ENCODE data around the gene GOLGA6L9.
"Not testable (repeated sequence)": the region's sequence is repeated elsewhere in the genome, so short reads cannot be mapped to it uniquely, and the experiment has no call there.

Gene GOLGA6L9, protein sequence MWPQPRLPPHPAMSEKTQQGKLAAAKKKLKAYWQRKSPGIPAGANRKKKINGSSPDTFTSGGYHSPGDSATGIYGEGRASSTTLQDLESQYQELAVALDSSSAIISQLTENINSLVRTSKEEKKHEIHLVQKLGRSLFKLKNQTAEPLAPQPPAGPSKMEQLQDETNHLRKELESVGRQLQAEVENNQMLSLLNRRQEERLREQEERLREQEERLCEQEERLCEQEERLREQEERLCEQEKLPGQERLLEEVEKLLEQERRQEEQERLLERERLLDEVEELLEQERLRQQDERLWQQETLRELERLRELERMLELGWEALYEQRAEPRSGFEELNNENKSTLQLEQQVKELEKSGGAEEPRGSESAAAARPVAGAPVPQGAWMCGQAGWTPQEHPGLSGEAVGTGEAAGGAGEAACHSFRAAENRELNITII

DNA sequence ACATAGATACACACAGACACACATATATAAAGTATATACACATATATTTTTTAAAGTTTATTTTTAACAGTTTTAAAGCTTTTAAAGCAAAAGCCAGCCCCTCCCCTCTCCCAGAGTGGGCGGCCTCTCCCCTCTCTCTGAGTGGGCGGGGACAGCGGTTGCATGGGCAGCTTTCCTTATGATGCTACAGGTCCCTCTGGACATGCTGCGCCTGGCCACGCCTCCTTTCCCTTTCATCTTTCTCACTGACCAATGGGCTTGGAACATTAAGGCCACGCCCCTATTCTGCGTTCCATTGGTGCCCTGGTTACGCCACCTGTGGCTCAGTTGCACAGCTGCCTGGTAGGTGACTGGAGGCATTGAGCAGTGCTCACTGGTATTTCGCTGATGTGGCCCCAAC is at the start of gene GOLGA6L9:
Gene GOLGA6L9, plus strand, starts transcription at position 124 of the 400 bp plus-strand sequence. Its CDS starts 264 bp downstream, at position 388.
- DNase-seq, result not testable (repeated sequence)

DNA sequence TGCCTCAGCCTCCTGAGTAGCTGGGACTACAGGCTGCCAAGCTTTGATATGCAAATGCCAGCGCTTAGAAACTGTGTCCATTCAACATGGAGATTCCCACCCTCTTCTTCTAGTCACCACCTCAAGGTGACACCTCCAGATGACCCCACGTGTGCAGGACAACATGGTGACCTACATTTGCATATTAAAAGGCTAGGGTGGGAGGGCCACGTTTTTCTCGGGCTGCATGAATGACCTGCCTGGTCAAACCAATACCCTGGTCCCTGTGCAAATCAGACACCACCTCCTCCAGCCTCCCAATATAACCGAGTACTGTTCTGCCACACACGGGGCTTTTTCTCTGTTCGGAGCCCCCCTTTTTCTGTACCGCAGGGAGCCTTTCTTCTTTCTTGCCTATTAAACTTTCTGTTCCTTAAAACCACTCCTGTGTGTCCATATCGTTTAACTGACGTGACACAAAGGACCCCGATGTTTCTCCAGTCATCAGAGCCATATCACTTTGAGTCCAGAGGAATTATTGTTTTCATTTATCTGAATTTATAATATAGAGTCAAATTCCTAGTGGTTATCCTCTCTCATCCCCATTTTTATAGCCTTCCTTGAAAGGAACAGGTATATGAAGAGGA is 48.2 kb upstream of the GOLGA6L9 start:
- not testable (repeated sequence) for DNase-seq

DNA sequence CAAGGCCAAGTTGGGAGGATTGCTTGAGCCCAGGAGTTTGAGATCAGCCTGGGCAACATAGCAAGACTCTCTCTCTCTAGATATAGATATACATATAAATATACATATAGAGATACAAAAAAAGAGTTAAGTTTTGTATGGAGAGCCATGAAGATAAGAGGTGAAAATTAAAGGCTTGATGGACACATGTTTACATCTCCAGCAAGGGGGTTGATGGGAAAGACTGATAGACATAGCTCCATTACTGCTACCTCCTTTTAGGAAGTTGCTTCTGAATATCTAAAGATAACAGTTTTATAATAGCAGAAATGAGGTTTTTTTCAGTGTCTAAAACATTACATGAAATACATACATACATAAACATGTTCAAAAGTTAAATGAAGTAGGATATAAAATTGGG is 42.4 kb upstream of the GOLGA6L9 start:
- DNase-seq, result not testable (repeated sequence)

DNA sequence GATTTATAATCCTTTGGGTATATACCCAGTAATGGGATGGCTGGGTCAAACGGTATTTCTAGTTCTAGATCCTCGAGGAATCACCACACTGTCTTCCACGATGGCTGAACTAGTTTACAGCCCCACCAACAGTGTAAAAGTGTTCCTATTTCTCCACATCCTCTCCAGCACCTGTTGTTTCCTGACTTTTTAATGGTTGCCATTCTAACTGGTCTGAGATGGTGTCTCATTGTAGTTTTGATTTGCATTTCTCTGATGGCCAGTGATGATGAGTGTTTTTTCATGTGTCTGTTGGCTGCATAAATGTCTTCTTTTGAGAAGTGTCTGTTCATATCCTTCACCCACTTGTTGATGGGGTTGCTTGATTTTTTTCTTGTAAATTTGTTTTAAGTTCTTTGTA is 39.5 kb upstream of the GOLGA6L9 start:
- DNase-seq, result not testable (repeated sequence)

DNA sequence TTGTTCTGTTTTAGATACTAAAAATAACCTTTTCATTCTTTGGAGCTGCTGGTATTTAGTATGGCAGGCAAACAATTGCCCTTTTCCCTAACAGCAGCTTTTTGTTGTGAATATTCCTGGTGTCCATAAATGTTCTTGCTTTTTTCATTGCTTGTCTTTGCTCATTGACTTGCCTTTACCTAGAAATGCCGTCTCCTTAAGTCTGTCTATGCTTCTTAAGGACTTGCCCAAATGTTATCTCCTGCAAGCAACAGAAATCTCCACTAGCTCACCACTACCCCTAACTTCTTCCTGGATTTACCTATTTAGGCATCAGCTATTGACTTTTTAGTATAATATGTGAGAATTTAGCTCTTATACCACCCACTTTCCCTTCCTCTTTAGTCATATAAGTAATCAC is 37.5 kb upstream of the GOLGA6L9 start:
- DNase-seq, result not testable (repeated sequence)

DNA sequence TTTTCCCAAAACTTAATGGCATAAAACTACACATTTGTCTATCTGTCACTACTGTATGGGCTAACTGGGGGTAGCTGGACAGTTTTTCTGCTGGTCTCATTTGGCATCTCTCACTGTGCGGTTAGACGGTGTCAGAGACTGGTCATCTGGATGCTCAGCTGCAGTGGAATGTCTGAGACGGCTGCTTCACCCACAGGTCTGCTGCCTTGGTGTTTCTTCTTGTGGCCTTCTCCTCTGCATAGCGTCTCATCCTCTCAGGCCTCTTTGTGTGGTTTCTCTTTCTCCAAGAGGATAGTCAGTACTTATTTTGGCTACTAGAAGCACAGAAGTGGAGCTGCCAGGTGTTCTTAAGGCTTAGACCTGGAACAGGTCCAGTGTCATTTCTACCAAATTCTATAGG is 35.9 kb upstream of the GOLGA6L9 start:
- DNase-seq, result no peak

DNA sequence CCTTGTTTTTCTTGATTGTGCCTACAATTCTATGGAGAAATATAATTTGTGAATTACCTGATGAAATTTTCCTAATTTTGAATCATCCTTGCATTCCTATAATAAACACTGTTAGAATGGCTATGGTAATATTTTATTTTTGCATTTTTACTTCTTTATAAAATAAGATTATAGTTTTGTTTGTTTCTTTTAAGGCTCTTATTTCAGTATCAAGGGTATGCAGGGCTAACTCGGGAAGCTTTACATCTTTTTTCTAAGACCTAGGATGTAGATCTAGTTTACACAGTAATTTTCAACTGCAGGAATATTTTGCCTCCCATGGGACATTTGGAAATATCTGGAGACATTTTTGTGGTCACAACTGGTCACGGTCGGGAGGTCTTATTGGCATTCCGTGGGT is 33.8 kb upstream of the GOLGA6L9 start:
- not testable (repeated sequence) for DNase-seq

DNA sequence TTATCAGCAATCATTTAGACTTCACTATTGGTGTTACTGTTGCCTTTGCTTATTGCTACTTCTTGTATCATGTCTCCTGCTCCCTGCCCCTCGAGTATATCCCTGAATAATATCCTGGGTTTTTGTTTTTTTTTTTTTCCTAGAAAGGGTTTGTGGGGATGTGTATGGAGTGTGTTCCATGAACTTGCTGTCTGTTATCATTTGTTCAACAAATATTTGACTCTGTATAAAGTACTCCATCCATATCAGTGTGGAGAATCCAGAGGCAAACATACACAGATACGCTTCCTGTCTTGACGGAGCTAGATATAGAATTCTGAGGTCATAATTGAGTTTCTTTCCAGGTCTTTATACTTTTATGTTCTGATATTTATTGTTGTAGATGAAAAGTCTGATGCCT is 31.8 kb upstream of the GOLGA6L9 start:
- DNase-seq, result no peak

DNA sequence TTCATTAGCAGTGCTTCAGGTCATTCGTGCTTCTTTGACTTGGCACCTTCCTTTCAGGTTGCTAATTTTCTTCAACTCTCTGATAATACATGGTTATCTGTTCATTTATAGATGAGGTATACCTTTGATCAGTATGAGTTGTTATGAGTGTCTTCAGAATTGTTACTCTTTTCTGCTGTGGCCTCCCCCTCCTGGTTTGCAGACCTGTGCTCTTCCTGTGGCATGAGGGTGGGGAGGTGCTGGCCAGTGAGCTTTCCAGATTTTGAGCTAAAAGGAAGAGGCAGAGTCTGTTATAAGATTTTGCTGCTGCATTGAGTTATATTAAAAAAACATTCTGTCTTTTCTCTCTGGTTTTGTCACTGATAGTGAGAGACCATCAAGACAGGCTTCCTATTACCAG is 30.8 kb upstream of the GOLGA6L9 start:
- no peak for DNase-seq

DNA sequence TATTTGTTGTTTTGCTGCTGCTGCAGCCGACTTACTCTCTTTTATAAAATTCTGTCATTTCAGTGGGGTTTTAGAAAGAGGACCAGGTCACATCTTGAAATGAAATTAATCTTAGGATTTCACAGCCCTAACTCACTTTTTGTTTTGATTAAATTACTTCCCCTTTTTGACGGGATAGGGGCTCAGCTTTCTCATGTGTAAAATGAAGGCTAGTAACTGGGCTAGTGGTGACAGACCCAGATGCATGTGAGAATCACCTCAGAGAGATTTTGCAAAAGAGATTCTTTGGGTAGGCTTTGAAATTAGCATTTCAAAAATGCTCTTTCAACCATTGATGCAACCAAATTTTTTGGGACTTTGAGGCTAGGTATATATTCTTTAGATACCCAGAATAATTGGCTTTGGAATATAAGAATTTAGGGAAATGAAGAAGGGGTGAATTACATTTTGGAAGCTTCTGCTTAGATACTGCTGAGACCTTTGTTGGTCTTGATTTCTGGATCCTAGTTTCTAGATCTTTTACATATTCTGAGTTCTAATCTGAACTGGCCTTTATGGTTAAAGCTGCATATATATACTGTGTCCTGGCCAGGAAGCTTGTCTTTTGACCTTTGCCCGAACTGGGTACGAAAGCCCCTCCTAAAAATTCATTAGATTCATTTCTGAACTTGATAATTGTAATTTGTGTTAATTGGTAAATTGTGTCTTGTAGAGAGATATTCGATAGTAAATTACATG is 30.1 kb upstream of the GOLGA6L9 start:
- not testable (repeated sequence) for DNase-seq

DNA sequence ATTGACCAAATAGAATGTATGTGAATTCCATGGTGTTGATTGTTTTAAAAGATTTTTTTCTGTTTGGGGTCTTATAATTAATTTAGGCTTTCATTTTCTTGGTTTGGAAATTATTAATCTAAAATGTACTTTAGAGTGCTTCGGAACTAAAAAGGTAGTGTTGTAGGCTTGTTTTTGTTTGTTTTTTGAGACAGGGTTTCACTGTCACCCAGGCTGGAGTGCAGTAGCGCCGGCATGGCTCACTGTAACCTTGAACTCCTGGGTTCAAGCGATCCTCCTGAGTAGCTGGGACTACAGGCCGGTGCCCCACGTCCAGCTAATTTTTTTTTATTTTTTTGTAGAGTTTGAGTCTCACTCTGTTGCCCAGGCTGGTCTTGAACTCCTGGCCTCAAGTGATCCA is 27.7 kb upstream of the GOLGA6L9 start:
- DNase-seq, result not testable (repeated sequence)

DNA sequence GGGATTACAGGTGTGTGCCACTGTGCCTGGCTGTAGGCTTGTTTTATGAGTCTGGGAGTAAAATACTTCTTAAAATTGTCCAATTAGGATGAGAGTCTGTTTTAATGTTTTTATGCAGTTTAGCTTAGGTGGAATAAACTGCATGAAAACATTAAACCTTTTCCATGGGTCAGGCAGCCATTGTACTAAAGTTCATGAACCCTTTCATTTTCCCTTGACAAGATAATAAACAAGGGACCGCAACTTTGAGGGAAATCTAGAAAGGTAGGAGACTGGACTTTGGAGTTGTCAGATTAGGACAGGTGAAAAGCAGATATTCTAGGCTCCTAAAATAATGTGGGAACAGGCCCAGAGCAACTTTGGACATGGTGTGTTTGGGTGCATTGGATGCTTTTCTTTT is 27.3 kb upstream of the GOLGA6L9 start:
- not testable (repeated sequence) for DNase-seq

DNA sequence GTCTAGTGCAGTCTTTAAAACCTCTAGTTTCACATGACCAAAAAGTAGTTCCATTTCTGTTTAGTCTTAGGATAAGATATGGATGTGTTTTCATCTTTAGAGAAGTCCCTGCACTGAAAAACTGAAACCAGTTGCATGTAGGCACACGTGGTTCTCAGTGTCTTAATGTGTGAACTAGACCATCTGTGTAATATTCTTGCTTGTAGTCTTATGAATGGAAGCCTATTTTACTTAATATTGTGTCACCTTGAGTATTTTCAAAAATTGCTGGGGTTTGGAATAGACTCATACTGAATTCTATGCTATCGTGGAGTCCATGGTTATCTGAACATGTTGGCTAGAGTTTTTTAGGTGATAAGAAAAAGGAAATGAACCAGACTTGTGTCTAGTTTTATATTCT is 23.4 kb upstream of the GOLGA6L9 start:
- not testable (repeated sequence) for DNase-seq

DNA sequence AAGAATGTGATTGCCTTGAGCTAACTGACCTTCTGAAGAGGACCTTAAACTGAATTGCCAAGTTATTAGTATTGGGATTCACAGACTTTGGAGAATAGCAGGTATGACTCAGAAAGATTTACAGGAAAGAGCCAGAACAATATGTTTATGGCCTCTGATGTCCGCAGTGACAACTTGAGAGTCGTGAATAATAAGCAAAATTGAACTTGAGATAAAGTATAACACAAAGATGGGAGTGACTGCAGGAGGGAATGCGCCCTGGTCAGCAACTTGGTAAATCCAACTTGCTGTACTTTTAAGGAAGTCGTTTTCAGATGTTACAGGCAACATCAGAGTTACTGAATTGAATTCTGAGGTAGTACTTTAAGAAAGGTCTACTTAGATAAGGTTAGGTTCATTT is 19.3 kb upstream of the GOLGA6L9 start:
- not testable (repeated sequence) for DNase-seq

DNA sequence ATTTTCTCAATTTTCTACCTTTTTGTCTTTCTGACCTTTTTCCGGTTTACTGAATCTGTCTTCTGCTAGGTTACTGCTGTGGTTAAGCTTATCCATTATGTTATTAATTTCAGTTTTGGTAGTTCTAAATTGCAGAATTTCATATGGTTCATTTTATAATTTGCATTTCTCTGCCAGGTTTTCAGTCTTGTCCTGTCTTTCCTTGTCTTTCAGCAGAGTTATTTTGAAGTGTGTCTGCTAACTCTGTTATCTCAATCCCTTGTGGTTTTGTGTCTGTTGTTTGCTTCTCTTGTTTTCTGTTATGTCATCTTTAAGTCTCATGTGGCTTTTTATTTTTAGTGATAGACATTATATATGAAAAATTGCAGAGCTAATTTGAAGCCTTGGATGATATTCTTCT is 18.0 kb upstream of the GOLGA6L9 start:
- not testable (repeated sequence) for DNase-seq

DNA sequence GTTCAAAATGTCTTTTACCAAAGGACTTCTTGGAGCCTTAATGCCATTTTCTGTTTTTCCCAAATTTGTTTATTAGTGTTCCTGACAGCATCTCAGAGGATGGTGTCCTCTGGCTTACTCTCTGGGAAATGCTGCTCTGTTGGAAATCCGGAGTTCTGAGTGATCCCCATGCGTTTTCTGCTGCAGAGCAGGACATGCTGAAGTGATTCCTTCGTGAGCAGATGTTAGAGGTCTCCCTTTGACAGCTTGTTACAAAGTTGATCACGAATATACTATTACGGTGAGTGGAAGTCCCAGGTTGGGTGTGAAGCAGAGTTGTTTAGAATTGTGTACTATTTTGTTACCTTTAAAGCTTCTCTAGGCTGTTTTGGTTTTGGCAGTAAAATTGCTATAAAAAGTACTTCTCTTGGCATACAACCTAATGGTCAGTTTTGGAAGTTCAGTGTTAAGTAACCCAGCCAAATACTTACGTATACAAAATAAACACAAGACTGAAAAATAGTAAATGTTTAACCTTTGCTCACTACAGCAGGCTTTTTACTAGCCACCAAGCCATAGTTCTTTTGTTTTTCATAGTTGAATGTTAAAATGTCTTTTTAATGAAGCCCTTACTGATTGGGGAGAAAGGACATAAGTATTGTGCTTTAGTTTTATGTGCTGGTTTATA is 15.0 kb upstream of the GOLGA6L9 start:
- not testable (repeated sequence) for DNase-seq

DNA sequence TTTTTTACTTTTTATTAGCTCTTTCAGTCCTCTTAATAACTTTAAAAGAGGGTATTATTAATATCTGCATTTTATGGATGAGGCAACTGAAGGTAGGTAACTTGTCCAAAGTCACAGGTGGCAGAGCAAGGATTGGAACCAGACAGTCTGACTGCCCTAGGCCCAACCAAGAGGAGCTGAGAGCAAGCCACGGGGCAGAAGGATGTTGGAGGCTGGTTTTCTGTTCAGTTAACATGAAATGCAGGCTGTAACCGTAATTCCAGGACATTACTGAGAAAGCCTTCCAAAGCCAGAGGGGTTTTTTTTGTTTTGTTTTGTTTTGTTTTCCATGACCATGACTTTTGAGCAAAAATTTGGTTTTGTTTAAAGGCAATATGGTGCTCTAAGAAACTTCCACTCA is 9.1 kb upstream of the GOLGA6L9 start:
- DNase-seq, result not testable (repeated sequence)

DNA sequence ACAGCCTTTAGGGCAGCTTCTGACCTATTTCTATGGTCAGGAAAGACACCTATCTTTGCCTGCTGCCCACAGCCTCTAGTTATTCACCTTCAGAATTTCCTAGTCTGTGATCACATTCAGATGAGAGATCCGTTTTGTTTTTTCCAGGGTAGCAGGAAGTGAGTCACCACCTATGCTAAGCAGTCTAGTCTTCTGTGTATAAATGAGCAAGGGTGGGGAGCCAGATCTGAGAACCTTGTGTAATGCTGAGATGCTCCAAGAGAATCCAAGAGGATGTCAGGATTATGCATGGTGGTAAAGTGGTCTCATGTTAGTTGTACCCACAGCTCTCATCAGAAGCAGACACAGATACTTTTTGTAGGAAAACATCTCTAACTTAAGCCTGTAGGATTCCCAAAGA is 8.7 kb upstream of the GOLGA6L9 start:
- DNase-seq, result not testable (repeated sequence)

DNA sequence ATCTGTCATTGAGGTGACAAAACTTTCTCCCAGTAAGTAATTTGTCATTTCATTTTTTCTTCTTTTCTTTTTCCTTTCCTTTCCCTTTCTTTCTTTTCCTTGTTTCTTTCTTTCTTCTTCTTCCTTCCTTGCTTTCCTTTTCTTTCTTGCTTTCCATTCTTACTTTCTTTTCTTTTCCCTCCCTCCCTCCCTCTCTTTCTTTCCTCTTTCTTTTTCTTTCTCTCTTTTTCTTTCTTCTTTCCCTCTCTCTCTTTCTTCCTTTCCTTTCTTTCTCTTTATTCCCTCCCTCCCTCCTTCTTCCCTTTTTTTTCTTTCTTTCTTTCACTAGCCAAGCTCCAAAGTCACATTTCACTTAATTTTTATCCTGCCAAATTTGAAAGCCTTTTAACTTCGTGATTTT is 2.5 kb upstream of the GOLGA6L9 start:
- not testable (repeated sequence) for DNase-seq

DNA sequence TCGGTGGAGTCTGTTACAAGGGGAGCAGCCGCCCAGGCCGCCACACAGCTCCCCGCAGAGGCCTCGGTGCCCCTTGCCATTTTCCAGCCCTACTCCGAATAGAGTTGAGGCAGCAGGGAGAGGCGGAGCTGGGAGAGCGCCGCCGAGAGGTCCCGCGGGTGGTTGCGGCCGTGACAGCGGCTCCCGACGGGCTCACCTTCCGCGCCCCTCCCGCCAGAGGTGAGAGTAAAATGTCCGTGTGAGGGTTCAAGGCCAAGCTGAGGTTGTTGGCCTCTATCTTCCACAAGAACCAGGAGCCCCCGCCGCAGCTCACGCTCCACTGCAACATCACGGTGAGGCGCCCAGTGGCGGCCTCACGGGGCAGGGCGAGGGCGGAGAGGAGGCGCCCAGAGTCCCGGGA is 15.8 kb downstream of the GOLGA6L9 start:
- not testable (repeated sequence) for DNase-seq

DNA sequence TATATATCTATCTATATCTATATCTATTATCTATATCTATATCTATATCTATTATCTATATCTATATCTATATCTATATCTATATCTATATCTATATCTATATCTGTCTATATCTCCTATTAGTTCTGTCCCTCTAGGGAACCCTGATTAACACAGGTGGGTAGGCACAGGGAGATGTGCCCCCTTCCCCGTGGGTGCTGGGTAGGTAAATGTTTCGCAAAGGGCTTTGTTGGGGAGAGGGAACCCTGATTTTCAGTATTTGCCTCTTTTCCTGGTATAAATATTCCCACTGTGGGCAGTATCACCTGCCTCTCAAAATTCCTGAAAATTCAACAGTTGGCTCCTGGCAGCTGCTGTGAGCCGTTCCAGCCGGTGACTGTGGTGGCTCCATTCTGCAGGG is 27.7 kb downstream of the GOLGA6L9 start:
- DNase-seq, result not testable (repeated sequence)

DNA sequence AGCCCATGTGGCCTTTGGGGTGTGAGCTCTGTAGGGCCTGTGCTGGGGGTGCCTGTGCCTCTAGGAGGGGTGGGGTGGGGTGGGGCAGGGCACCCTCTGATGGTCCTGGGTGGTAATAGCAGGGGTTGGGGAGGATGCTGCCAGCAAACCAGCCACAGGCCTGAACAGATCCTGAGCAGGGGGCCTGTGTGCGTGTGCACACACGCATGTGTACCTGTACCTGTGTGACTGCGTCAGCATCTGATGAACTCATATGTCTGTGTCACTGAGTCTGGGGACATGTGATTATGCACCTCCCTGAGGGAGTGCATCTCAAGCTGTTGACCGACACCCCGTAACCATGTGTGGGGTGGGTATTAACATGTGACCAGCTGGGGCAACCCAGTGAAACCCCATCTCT is 36.0 kb downstream of the GOLGA6L9 start:
- DNase-seq, result not testable (repeated sequence)

DNA sequence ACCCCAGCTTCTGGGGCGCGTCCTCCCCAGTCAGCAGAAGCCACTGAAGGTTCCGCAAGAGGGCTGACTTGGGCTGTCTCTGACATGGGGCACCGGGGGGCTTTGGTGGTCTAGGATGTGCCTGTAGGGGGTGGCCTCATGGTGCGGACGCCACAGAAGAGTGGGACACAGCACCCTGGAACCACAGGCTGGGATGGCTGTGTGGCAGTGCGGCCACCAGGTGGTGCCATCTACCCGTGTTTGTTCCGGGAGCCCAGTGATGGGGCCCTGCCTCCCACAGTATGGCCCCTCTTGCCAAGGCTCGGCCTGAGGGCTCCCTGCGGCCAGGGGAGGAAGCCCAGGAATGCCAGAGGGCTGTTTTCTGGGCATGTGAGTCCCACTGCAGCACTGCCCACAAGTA is 38.6 kb downstream of the GOLGA6L9 start:
- DNase-seq, result not testable (repeated sequence)

Measured in activated CD4-positive, CD25-positive, alpha-beta regulatory T cell (primary cell).